HG03139 (cell line): ENCODE results near the gene RIPPLY2.
"Not testable (repeated sequence)": the region's sequence is repeated elsewhere in the genome, so short reads cannot be mapped to it uniquely, and the experiment has no call there.

Experiments used
- ATAC-seq: cut with Tn5 transposase; IDR thresholded peaks from one replicate; pipeline ENCODE4 v1.9.1; 2021; ENCODE audit not compliant: unreplicated experiment

The RIPPLY2 gene

GRCh38 chr6:83853178-83854000 lies at the start of gene RIPPLY2:
TSS of gene RIPPLY2 (plus strand) at chr6:83853360. CDS start at chr6:83853417, 57 bp downstream.
- ATAC-seq = no peak

DNA sequence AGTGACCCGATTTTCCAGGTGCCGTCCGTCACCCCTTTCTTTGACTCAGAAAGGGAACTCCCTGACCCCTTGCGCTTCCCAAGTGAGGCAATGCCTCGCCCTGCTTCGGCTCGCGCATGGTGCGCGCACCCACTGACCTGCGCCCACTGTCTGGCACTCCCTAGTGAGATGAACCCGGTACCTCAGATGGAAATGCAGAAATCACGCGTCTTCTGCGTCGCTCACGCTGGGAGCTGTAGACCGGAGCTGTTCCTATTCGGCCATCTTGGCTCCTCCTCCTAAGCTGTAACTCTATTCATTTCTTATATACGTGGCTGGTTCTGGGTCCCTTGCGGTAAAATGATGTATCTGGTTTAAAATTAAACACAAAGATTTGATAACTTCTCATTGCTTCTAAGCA lies 49.7 kb upstream of the RIPPLY2 start:
- not testable (repeated sequence) for ATAC-seq

- no peak for ATAC-seq
Measured at GRCh38 chr6:83804886-83805285, 48.3 kb upstream of the RIPPLY2 start.

DNA sequence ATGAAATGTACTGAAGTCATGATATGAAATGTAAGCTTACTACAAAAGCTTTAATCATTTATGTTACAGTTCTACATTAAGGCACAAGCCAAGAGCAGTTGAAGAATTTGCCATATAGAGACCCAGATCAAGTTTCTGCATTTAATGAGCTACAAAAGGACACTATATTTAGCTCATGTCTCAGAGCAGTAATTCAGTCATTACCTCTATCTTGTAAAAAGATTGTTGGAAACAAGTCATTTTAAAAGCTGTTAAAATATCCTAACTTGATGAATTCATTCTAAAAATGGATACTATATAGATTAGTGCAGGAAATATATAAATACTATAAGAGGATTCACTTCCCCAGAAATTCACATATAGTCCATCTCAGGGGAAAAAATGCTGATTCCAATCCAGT lies 45.2 kb upstream of the RIPPLY2 start:
- ATAC-seq = no peak

DNA sequence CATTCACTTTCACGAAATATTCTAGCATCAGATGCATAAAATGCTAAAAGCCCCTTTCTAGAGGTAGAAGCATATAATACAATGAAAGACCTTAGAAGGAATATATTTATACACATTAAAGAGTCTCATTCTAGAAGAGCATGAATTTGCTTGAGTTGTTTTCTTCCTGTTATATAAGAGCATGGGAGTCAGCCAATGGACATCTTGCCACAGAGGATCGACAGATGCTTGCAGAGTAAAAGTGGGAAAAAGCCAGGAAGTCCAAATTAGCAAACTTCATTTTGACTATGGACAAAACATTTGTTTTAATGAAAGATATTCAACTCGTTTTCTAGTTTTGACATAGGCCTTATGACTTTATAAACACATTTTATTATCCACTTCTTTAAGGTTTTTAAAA lies 44.2 kb upstream of the RIPPLY2 start:
- ATAC-seq = no peak

DNA sequence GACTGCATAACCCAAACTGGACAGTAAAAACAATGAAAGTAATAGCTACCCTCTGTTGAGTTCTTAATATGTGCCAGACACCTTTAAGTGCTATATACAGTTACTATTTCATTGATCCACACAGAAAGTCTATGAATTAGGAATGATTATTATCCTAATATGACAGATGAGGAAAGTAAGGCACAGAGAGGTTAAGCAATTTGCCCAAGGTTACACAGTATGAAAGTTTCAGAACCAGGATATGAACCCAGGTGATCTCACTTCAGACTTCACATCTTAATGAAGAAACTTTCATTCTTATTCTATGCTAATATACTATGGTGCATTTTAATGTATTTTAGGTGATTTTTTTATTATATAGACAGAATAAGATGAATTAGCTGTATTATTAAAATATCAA lies 40.6 kb upstream of the RIPPLY2 start:
- no peak for ATAC-seq

DNA sequence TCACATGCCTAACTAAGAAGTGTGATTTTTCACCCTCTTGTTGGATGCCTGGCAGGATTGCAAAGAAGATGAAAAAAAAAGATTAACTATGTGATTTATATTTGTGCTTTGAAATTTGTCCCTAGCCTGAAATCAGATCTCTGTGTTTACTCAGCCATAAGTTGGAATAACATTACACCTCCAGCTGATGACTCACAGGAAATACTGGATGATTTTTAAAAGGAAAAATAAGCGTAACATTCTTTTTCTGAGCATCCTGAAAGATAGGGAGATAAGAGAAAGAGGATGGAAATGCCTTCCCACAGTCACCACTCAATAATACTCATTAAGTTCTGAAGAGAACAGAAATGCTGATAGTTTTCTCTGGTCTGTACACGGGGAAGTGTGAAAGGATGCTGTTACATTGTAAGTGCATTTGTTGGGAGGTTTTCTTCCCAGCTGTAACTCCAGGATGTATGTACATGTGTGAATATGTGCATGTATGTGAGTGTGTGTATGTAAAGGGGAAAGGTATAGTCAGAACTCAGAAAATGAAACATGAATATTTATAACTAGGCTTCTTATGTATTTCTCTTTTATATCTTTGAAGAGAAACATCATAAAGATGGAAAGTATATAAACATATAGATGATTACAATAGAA lies 37.4 kb upstream of the RIPPLY2 start:
- no peak for ATAC-seq

- no peak for ATAC-seq
Measured at GRCh38 chr6:83822629-83823169, 30.5 kb upstream of the RIPPLY2 start.

- no peak for ATAC-seq
Measured at GRCh38 chr6:83824388-83824801, 28.8 kb upstream of the RIPPLY2 start.

DNA sequence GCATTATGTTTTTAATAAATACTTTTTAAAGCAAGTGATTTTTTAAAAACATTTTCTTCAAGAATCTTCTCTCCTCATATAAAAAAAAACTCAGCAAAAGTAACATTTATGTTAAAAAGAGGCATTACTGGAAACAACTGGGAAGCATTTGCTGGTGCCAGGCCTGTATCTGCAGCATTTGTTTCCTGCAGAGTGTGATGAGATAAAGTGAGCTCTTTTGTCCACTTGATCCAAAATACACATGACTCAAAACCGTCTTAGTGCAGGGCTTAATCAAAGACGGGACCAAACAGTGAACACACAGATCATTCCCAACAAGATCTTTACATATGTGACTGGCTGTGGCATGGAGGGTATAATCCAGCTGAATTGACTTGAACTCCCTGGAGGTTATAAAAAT lies 28.3 kb upstream of the RIPPLY2 start:
- no peak for ATAC-seq

GRCh38 chr6:83827050-83827449 lies 26.1 kb upstream of the RIPPLY2 start:
- ATAC-seq = no peak

DNA sequence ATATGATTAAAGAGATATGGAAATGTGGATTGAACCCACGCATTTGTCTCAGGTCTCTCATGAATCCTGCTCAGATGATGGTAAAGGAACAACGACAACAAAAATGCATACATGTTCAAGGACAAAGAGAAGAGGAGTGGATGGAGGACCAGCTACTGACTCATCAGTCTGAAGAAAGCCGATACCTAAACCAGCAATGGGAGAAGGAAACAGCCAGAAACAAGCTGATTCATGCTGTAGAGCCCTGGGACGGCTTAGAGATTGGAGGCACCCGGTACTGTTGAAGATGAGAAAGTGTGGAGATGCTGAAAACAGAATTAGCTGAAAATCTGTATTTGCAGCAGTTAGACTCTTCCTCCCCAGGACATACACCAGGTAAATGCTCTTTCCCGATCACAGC lies 14.4 kb upstream of the RIPPLY2 start:
- no peak for ATAC-seq

DNA sequence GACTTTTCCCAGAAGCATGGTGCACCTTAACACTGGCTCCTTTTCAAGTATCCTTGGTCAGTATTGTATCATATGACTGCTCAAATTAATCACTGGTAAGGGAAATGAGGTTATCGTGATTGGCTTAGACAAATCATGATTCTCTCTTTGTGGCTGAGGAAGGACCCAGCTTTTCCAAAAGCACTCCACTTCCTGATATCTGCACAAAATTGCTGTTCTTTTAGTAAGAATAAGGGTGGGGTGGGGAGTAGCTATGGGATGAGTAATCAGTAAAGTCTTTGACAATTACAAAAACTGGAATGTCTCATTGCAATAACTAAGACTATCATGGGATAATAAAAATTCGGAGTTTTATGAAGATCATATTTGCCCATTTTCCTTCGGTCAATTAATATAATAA lies 9.0 kb upstream of the RIPPLY2 start:
- ATAC-seq = no peak

DNA sequence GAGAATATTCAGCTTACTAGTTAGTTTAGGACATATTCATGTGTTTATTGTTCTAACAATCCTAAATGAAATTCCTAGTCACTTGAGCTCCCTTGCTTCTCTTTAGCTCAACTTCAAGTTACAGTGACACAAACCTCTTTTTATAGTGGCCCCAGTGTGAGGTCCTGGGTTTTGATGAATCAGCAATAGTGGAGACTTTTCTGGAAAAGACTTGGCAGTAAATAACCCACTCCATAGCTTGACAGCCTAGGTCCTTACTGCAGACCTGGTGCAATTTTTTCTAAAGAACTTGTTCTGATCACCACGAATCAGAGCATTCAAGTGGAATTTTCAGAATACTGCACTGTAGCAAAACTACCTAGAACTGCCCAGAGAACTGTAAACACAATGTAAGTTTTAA lies 6.9 kb upstream of the RIPPLY2 start:
- no peak for ATAC-seq

GRCh38 chr6:83847179-83847578 lies 6.0 kb upstream of the RIPPLY2 start:
- ATAC-seq = peak; percentile 73

DNA sequence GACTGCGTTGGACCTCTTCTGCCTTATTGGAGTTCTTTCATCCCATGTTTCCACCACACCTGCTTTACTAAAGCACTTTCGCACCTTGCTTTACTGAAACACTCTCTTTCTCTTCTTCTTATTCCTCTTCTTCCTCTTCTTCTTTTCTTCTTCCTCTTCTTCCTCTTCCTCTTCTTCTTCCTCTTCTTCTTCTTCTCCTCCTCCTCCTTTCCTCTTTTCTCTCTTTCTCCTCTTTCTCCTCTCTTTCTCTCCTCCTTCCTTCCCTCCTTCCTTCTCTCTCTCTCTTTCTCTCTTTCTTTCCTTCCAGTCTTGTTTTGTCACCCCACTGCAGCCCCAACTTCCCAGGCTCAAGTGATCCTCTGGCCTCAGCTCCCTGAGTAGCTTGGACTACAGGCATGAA lies 4.0 kb upstream of the RIPPLY2 start:
- no peak for ATAC-seq

DNA sequence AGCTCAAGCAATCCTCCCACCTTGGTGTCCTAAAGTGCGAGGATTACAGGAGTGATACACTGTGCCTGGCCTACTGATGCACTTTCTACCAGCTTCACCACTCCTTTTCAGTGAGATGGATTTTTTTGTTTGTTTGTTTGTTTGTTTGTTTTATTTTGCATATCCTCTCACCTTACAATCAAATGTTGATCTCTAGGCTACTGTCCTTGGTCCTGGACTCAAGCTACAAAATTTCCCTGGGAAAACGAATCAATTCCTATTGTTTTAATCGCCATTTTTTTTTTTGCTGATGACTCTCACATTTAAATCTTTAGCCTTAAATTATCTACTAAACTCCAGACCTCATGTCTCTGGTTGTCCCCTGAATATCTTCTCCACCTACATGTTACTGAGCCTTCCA lies 3.5 kb upstream of the RIPPLY2 start:
- ATAC-seq = no peak

DNA sequence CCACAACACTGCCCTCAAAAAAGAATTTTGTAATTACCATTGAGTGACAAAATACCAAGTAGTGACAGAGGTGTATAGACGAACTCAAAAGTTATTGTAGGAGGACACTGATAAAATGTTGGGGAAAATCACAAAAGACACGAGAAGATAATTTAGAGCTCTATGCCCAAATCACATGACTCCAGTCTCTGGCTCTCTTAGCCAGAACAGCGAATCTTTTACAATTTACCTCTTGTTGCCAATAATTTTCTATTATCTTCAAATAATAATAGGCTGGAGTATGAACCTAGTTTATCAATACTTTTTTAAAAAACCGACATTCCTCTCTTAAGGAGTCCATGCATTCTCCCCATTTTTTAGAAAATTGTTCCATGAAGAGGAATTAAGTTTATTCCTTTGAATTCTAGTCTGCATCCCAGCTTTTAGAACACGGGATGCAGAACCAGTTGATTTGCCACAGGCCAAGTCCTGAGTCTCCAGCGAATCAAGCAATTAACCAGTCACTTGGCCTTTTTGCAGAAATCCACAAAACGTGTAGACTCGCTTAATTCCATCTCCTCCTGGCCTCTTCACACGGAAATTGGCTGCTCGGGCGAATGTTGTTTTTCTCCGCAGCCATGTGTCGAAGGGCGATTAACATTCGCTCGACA lies 507 bp upstream of the RIPPLY2 start:
- no peak for ATAC-seq

DNA sequence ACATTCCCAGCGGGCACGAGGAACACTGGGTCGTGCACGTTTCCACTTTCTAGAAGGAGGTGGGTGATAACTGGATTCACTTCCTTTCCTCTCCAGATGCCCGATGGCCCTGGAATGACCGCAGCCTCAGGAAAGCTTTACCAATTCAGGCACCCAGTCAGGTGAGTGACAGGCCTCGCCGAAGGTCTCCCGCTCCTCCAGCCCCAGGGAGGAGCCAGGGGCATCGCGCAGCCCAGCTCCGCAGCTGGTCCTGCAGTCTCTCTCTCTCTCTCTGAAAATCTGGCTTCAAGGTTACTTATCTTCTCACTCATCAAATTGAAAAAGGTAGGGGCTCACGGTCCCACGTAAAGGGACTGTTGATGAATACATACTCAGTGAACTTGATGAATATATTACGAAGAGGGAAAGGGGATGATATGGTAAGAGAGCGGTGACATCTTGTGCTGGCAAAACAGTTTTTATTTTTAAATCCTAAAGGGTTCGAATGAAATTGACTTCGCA lies 891 bp downstream of the RIPPLY2 start:
- no peak for ATAC-seq

- no peak for ATAC-seq
Measured at GRCh38 chr6:83854766-83855165, 1.6 kb downstream of the RIPPLY2 start.
